GM12878 (cell line): Measurements from ENCODE around the gene PRPF6. TPM values are rescaled to one million over a fixed set of nuclear protein-coding genes. Genes with fewer than 3 reads are reported as not detected.

Experiments
- ATAC-seq: fragments of 200-7000 bp; cut with Tn5 transposase; 3 replicates; pipeline ENCODE4 v1.9.1; 2020; ENCODE audit warnings: mild to moderate bottlenecking, moderate library complexity
- BruUV-seq: library from RNA; stranded (reverse); fragments of 400-500 nt; replicated peaks from 2 replicates; lab custom pipeline; 2021; lab: Mats Ljungman, UMichigan
- CTCF ChIA-PET: fragments of 300-600 bp; sonication (Branson Sonifier 250); formaldehyde crosslinking; extraction: SDS; loops from one replicate; lab custom pipeline; 2021; ENCODE audit warnings: inconsistent platforms; lab: Yijun Ruan, JAX
- POLR2A ChIA-PET: fragments of 350-600 bp; formaldehyde crosslinking; extraction: SDS; loops from one replicate; lab custom pipeline; 2021; ENCODE audit warnings: inconsistent platforms; lab: Charles Lee
- RAD21 ChIA-PET: fragments of 300-600 bp; sonication (Branson Sonifier 250); formaldehyde crosslinking; loops from one replicate; lab custom pipeline; 2023; ENCODE audit warnings: antibody characterized with exemption; ENCODE audit not compliant: unreplicated experiment; lab: Charles Lee
- SMC1A ChIA-PET: fragments of 300-600 bp; sonication (Branson Sonifier 250); formaldehyde crosslinking; loops from one replicate; lab custom pipeline; 2023; ENCODE audit not compliant: unreplicated experiment, uncharacterized antibody; lab: Charles Lee
- DNase-seq: peaks from one replicate; pipeline ENCODE4 v3.0.0-alpha.2; 2011; ENCODE audit warnings: low read depth, low spot score
- FAIRE-seq: peaks from 3 replicates; lab custom pipeline; 2011; peaks lifted over from hg19 to GRCh38; lab: Jason Lieb, UNC
- H2AFZ ChIP-seq: 2 replicates; pipeline ENCODE4 v1.6.0; 2011; ENCODE audit warnings: low read depth, low read length, control low read depth; ENCODE audit not compliant: control insufficient read depth
- H3K27ac ChIP-seq: 2 replicates; pipeline ENCODE4 v1.5.1; 2011; ENCODE audit warnings: control low read depth; ENCODE audit not compliant: control insufficient read depth, insufficient read depth
- H3K27me3 ChIP-seq, 2 experiments: replicated peaks in 1 of 2; 2 replicates each; pipeline versions ENCODE4 v1.6.0 to v1.6.1; 2011; ENCODE audit warnings: low read length in 1 of 2; ENCODE audit not compliant: control insufficient read depth in 2 of 2, insufficient read depth in 2 of 2
- H3K36me3 ChIP-seq, 2 experiments: 2 replicates each; pipeline ENCODE4 v1.5.1; 2011; ENCODE audit warnings: low read length in 1 of 2; ENCODE audit not compliant: control insufficient read depth in 2 of 2, insufficient read depth in 2 of 2
- H3K4me1 ChIP-seq: 2 replicates; pipeline ENCODE4 v1.6.1; 2011; ENCODE audit warnings: mild to moderate bottlenecking, low read length, moderate library complexity, mixed read lengths; ENCODE audit not compliant: control insufficient read depth, insufficient read depth
- H3K4me2 ChIP-seq: 2 replicates; pipeline ENCODE4 v1.6.0; 2011; ENCODE audit warnings: control low read depth; ENCODE audit not compliant: control insufficient read depth, insufficient read depth
- H3K4me3 ChIP-seq: fragments of 200-600 bp; sonication (generic); 2 replicates; pipeline ENCODE4 v1.5.1; 2016
- H3K79me2 ChIP-seq: 2 replicates; pipeline ENCODE4 v1.6.0; 2011; ENCODE audit warnings: low read length; ENCODE audit not compliant: control insufficient read depth, insufficient read depth
- H3K9ac ChIP-seq: 2 replicates; pipeline ENCODE4 v1.8.0; 2011; ENCODE audit warnings: low read length, control low read depth, mixed read lengths; ENCODE audit not compliant: control insufficient read depth, insufficient read depth
- H3K9me3 ChIP-seq: replicated peaks from 3 replicates; pipeline ENCODE4 v1.5.1; 2011; ENCODE audit warnings: mild to moderate bottlenecking, low read length; ENCODE audit not compliant: control insufficient read depth, insufficient read depth
- H4K20me1 ChIP-seq: 2 replicates; pipeline ENCODE4 v1.6.0; 2011; ENCODE audit not compliant: control insufficient read depth, insufficient read depth
- CHD2 ChIP-seq: IDR thresholded peaks from 2 replicates; pipeline ENCODE4 v1.6.1; 2011; ENCODE audit warnings: low read depth, low read length, improper control_type of control experiment, borderline replicate concordance
- DPF2 ChIP-seq: fragments of 450-650 bp; IDR thresholded peaks from 2 replicates; pipeline ENCODE4 v1.6.1; 2017; ENCODE audit warnings: mild to moderate bottlenecking
- PML ChIP-seq: IDR thresholded peaks from 2 replicates; pipeline ENCODE4 v1.6.1; 2012; ENCODE audit warnings: low read length, inconsistent platforms
- RFX5 ChIP-seq: IDR thresholded peaks from 2 replicates; pipeline ENCODE4 v1.6.1; 2011; ENCODE audit warnings: low read depth, low read length, improper control_type of control experiment
- TBL1XR1 ChIP-seq: IDR thresholded peaks from 2 replicates; pipeline ENCODE4 v1.6.1; 2012; ENCODE audit warnings: low read depth, low read length, improper control_type of control experiment
- WGBS: methylation state at CpG from one replicate; pipeline ENCODE4 v1.1.6; 2016; ENCODE audit warnings: low lambda C conversion rate; ENCODE audit not compliant: insufficient replicate concordance, insufficient coverage; ENCODE audit errors: missing lambda C conversion rate; 5-methylcytosine and 5-hydroxymethylcytosine counted together
- in situ Hi-C: fragments of 300-500 bp; cut with MboI; formaldehyde crosslinking; loops from 9 replicates; pipeline ENCODE4 v1.14.3; 2018; ENCODE audit warnings: mixed read lengths
- intact Hi-C: fragments of 100-400 bp; cut with micrococcal nuclease; formaldehyde crosslinking; loops from one replicate; pipeline ENCODE4 v1.14.2; 2022; ENCODE audit not compliant: unreplicated experiment
- polyA plus RNA-seq, 11 experiments: library from polyadenylated mRNA; depleted of rRNA in 4 of 11; unstranded in 6 of 11; stranded (reverse) in 5 of 11; fragments of >200 nt; fragmentation: Nextera tagmentation in 4 of 11; fragmentation: Illumina TruSeq in 1 of 11; extraction: Ambion mirVana in 4 of 11; extraction: Trizol in 1 of 11; gene quantifications; 1 replicate in 1 of 11; 2 replicates in 10 of 11; pipeline versions ENCODE4 v1.2.1 to v1.2.3, GENCODE V29; 2011 to 2016; ENCODE audit warnings: inconsistent platforms in 2 of 11, missing spikeins in 2 of 11, low read depth in 1 of 11
- total RNA-seq, 4 experiments: library from RNA; depleted of rRNA in 3 of 4; stranded (reverse); fragments of >200 nt in 3 of 4; fragmentation: Illumina TruSeq in 1 of 4; extraction: Trizol in 1 of 4; gene quantifications; 2 replicates each; pipeline versions ENCODE4 v1.2.1 to v1.2.3, GENCODE V29; 2013 to 2021
- TF ChIP-seq, protein P1 (sequence below): IDR thresholded peaks from 2 replicates; pipeline ENCODE4 v1.6.1; 2012; ENCODE audit warnings: low read depth, low read length, improper control_type of control experiment

The PRPF6 gene
- total and polyA plus RNA-seq, 10 of the 15 experiments (the other 5 are each of a cell fraction or from before 2014, with no cell fraction given): 5.0 to 102 (median 71.3) TPM

DNA sequence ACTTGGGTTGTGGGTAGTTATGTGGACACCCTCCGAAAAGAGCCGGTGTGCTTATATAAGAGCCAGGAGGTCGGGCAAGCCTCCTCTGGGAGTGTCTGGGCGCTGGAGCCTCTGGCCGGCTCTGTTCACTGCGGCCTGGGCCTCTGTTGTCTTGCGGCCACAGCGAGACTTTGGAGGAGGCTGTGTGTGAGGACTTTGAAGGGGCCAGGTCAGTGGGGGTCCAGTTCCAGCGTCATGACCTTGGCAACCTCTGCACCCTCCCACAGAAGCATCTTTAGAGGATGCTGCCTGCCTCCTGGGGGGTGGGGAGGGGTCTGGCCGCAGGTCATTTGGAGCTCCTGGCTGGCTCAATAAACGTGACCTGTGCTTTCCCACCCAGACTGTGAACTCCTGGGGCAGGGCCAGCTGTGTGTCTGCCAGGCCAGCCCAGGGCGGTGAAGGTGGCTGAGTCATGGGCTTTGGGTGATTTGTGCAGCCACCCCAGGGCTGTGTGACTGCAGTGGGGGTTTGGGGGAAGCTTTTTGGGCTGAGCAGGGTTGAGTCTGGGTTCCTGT lies 83.3 kb downstream of the PRPF6 start:
- POLR2A ChIA-PET: interaction anchor here (0.5 to 3.0 kb wide), 3 partner anchors 13 to 536 kb away, joined by 3 to 10 read pairs (median 5); partner anchors contain the start of genes OPRL1 and RGS19
- Histone ChIP-seq H3K4me1 (peaks cover 32% of the 10 kb centered on the region), H2AFZ (no peak overlapping the region), H3K27me3 (no peaks in the 10 kb centered on the region), H3K4me3 (peak overlapping the region; percentile 74), H3K9ac (peak overlapping the region; percentile 82; the same call in 1 of the 2 replicates), H3K4me2 (peak overlapping the region; percentile 85), H4K20me1 (no peaks in the 10 kb centered on the region), H3K79me2 (no peaks in the 10 kb centered on the region), H3K9me3 (no peaks in the 10 kb centered on the region), H3K27ac (no peak overlapping the region), H3K36me3 (no peaks in the 10 kb centered on the region)
- intact Hi-C loops (no loop called here), in situ Hi-C loops (no loop called here)
- DNase-seq: no peak
- SMC1A ChIA-PET: interaction anchor here (1.1 kb wide), 1 partner anchor 15 kb away, joined by 3 read pairs; the partner anchor contains the start of gene RGS19
- no peak for ATAC-seq
- WGBS: 67% methylated on average over 12 of the region's 12 CpGs
- RAD21 ChIA-PET: no interaction called here
- FAIRE-seq: no peak
- CTCF ChIA-PET: interaction anchor here (0.7 to 1.4 kb wide), 4 partner anchors 10 to 26 kb away, joined by 3 to 6 read pairs (median 4); no protein-coding TSS in a partner anchor
- TF ChIP-seq, protein P1, sequence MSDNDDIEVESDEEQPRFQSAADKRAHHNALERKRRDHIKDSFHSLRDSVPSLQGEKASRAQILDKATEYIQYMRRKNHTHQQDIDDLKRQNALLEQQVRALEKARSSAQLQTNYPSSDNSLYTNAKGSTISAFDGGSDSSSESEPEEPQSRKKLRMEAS: no peak
- no peak for TF ChIP-seq PML
- TF ChIP-seq TBL1XR1: no peak
- TF ChIP-seq RFX5: no peak
- no peak for TF ChIP-seq CHD2
- no peak for TF ChIP-seq DPF2
- TF ChIP-seq, all 136 proteins: peak for 0
- BruUV-seq: no TSS peak
